ENCODE results near the gene CARS2.

CARS2 gene

GRCh38 chr13:110651271-110651670 is 54.6 kb downstream of the CARS2 start:
- Histone ChIP-seq H2BK5ac (ENCODE audit: low read depth, low read length, poor library complexity, severe bottlenecking) (no peak overlapping the region), H3K4me1 (ENCODE audit: control insufficient read depth, insufficient read depth, low read depth, low read length) (peaks cover 2% of the 10 kb centered on the region), H3K14ac (ENCODE audit: low read length in 2 of 2) (no peak overlapping the region), H2AFZ (ENCODE audit: low read depth, low read length) (no peak overlapping the region), H3K4me2 (ENCODE audit: low read length, poor library complexity, severe bottlenecking) (no peak overlapping the region), H3K36me3 (ENCODE audit: control insufficient read depth in 1 of 2, insufficient read depth in 2 of 2, low read depth in 1 of 2, low read length in 2 of 2) (peaks cover 58 to 82% of the 10 kb centered on the region in 2 experiments), H3K9me3 (ENCODE audit: control insufficient read depth, low read length) (no peaks in the 10 kb centered on the region), H3K23ac (ENCODE audit: low read length in 2 of 2) (no peak overlapping the region), H4K91ac (ENCODE audit: low read length) (no peak overlapping the region), H3K4ac (ENCODE audit: low read depth in 1 of 2, low read length in 2 of 2) (no peak overlapping the region), H4K8ac (ENCODE audit: low read length) (no peak overlapping the region), H3K79me1 (replicated peaks; ENCODE audit: low read length, poor library complexity, severe bottlenecking) (peaks cover 21% of the 10 kb centered on the region), H3K27ac (ENCODE audit: low read length, poor library complexity, severe bottlenecking) (no peak overlapping the region), H2BK120ac (ENCODE audit: low read depth, low read length) (no peak overlapping the region), H3K27me3 (ENCODE audit: control insufficient read depth in 1 of 2, insufficient read depth in 1 of 2, low read length in 2 of 2) (no peaks in the 10 kb centered on the region), H2BK15ac (ENCODE audit: low read depth, poor library complexity, severe bottlenecking) (no peak overlapping the region), H3K18ac (ENCODE audit: low read depth in 1 of 2, low read length in 2 of 2) (peak overlapping the region in 1 of 2 experiments; percentile 48), H3K4me3 (ENCODE audit: insufficient read depth in 1 of 2, low read depth in 1 of 2, low read length in 2 of 2) (no peak overlapping the region), H3K9ac (ENCODE audit: low read length) (no peak overlapping the region), H2BK12ac (ENCODE audit: low read length in 2 of 2) (no peak overlapping the region), H2AK5ac (ENCODE audit: low read length, severe bottlenecking) (no peak overlapping the region)
- 97% methylated on average over 14 of the region's 14 CpGs for WGBS
- DNase-seq, result no peak

GRCh38 chr13:110650436-110650835 is 55.5 kb downstream of the CARS2 start:
- H3K9ac ChIP-seq (ENCODE audit: low read length), result no peak overlapping the region
- peaks cover 18% of the 10 kb centered on the region for H3K79me1 ChIP-seq (replicated peaks; ENCODE audit: low read length, poor library complexity, severe bottlenecking)
- no peak overlapping the region for H2BK5ac ChIP-seq (ENCODE audit: low read depth, low read length, poor library complexity, severe bottlenecking)
- H3K4me1 ChIP-seq (ENCODE audit: control insufficient read depth, insufficient read depth, low read depth, low read length), result peaks cover 4% of the 10 kb centered on the region
- H2BK15ac ChIP-seq (ENCODE audit: low read depth, poor library complexity, severe bottlenecking), result no peak overlapping the region
- 97% methylated on average over 14 of the region's 14 CpGs for WGBS
- no peak overlapping the region for H3K27ac ChIP-seq (ENCODE audit: low read length, poor library complexity, severe bottlenecking)
- no peak for DNase-seq
- H3K4me3 ChIP-seq (ENCODE audit: insufficient read depth in 1 of 2, low read depth in 1 of 2, low read length in 2 of 2), result no peak overlapping the region
- no peaks in the 10 kb centered on the region for H3K9me3 ChIP-seq (ENCODE audit: control insufficient read depth, low read length)
- no peak overlapping the region for H3K18ac ChIP-seq (ENCODE audit: low read depth in 1 of 2, low read length in 2 of 2)
- H4K91ac ChIP-seq (ENCODE audit: low read length), result no peak overlapping the region
- peaks cover 59 to 82% of the 10 kb centered on the region in 2 experiments for H3K36me3 ChIP-seq (ENCODE audit: control insufficient read depth in 1 of 2, insufficient read depth in 2 of 2, low read depth in 1 of 2, low read length in 2 of 2)
- no peak overlapping the region for H2BK120ac ChIP-seq (ENCODE audit: low read depth, low read length)
- H3K14ac ChIP-seq (ENCODE audit: low read length in 2 of 2), result no peak overlapping the region
- H2BK12ac ChIP-seq (ENCODE audit: low read length in 2 of 2), result no peak overlapping the region
- H4K8ac ChIP-seq (ENCODE audit: low read length), result no peak overlapping the region
- no peak overlapping the region for H3K23ac ChIP-seq (ENCODE audit: low read length in 2 of 2)
- no peak overlapping the region for H3K4me2 ChIP-seq (ENCODE audit: low read length, poor library complexity, severe bottlenecking)
- H2AK5ac ChIP-seq (ENCODE audit: low read length, severe bottlenecking), result no peak overlapping the region
- no peak overlapping the region for H3K4ac ChIP-seq (ENCODE audit: low read depth in 1 of 2, low read length in 2 of 2)
- no peak overlapping the region for H2AFZ ChIP-seq (ENCODE audit: low read depth, low read length)
- no peaks in the 10 kb centered on the region for H3K27me3 ChIP-seq (ENCODE audit: control insufficient read depth in 1 of 2, insufficient read depth in 1 of 2, low read length in 2 of 2)

- Histone ChIP-seq H3K18ac (ENCODE audit: low read depth in 1 of 2, low read length in 2 of 2) (no peak overlapping the region), H3K79me1 (replicated peaks; ENCODE audit: low read length, poor library complexity, severe bottlenecking) (peaks cover 13% of the 10 kb centered on the region), H3K27ac (ENCODE audit: low read length, poor library complexity, severe bottlenecking) (no peak overlapping the region), H3K36me3 (ENCODE audit: control insufficient read depth in 1 of 2, insufficient read depth in 2 of 2, low read depth in 1 of 2, low read length in 2 of 2) (peaks cover 61 to 82% of the 10 kb centered on the region in 2 experiments), H2BK15ac (ENCODE audit: low read depth, poor library complexity, severe bottlenecking) (no peak overlapping the region), H3K4me3 (ENCODE audit: insufficient read depth in 1 of 2, low read depth in 1 of 2, low read length in 2 of 2) (no peak overlapping the region), H2AFZ (ENCODE audit: low read depth, low read length) (no peak overlapping the region), H3K27me3 (ENCODE audit: control insufficient read depth in 1 of 2, insufficient read depth in 1 of 2, low read length in 2 of 2) (no peaks in the 10 kb centered on the region), H3K23ac (ENCODE audit: low read length in 2 of 2) (no peak overlapping the region), H3K9me3 (ENCODE audit: control insufficient read depth, low read length) (no peaks in the 10 kb centered on the region), H3K14ac (ENCODE audit: low read length in 2 of 2) (no peak overlapping the region), H3K4me1 (ENCODE audit: control insufficient read depth, insufficient read depth, low read depth, low read length) (peaks cover 13% of the 10 kb centered on the region), H4K8ac (ENCODE audit: low read length) (no peak overlapping the region), H3K4ac (ENCODE audit: low read depth in 1 of 2, low read length in 2 of 2) (no peak overlapping the region), H2BK120ac (ENCODE audit: low read depth, low read length) (no peak overlapping the region), H4K91ac (ENCODE audit: low read length) (no peak overlapping the region), H2BK5ac (ENCODE audit: low read depth, low read length, poor library complexity, severe bottlenecking) (no peak overlapping the region), H2AK5ac (ENCODE audit: low read length, severe bottlenecking) (no peak overlapping the region), H3K4me2 (ENCODE audit: low read length, poor library complexity, severe bottlenecking) (no peak overlapping the region), H2BK12ac (ENCODE audit: low read length in 2 of 2) (no peak overlapping the region), H3K9ac (ENCODE audit: low read length) (no peak overlapping the region)
- 94% methylated on average over 7 of the region's 7 CpGs for WGBS
- no peak for DNase-seq
Observed at GRCh38 chr13:110649551-110649950, 56.4 kb downstream of the CARS2 start.

- Histone ChIP-seq H4K91ac (ENCODE audit: low read length) (no peak overlapping the region), H3K4me3 (ENCODE audit: insufficient read depth in 1 of 2, low read depth in 1 of 2, low read length in 2 of 2) (no peak overlapping the region), H2BK5ac (ENCODE audit: low read depth, low read length, poor library complexity, severe bottlenecking) (no peak overlapping the region), H3K18ac (ENCODE audit: low read depth in 1 of 2, low read length in 2 of 2) (no peak overlapping the region), H3K79me1 (replicated peaks; ENCODE audit: low read length, poor library complexity, severe bottlenecking) (peaks cover 10% of the 10 kb centered on the region), H3K4me2 (ENCODE audit: low read length, poor library complexity, severe bottlenecking) (no peak overlapping the region), H2BK15ac (ENCODE audit: low read depth, poor library complexity, severe bottlenecking) (no peak overlapping the region), H2BK12ac (ENCODE audit: low read length in 2 of 2) (no peak overlapping the region), H3K36me3 (ENCODE audit: control insufficient read depth in 1 of 2, insufficient read depth in 2 of 2, low read depth in 1 of 2, low read length in 2 of 2) (peaks cover 58 to 86% of the 10 kb centered on the region in 2 experiments), H3K27ac (ENCODE audit: low read length, poor library complexity, severe bottlenecking) (no peak overlapping the region), H3K9ac (ENCODE audit: low read length) (no peak overlapping the region), H2AFZ (ENCODE audit: low read depth, low read length) (no peak overlapping the region), H3K23ac (ENCODE audit: low read length in 2 of 2) (no peak overlapping the region), H3K14ac (ENCODE audit: low read length in 2 of 2) (no peak overlapping the region), H3K9me3 (ENCODE audit: control insufficient read depth, low read length) (no peaks in the 10 kb centered on the region), H3K27me3 (ENCODE audit: control insufficient read depth in 1 of 2, insufficient read depth in 1 of 2, low read length in 2 of 2) (no peaks in the 10 kb centered on the region), H4K8ac (ENCODE audit: low read length) (no peak overlapping the region), H2BK120ac (ENCODE audit: low read depth, low read length) (no peak overlapping the region), H2AK5ac (ENCODE audit: low read length, severe bottlenecking) (no peak overlapping the region), H3K4ac (ENCODE audit: low read depth in 1 of 2, low read length in 2 of 2) (no peak overlapping the region), H3K4me1 (ENCODE audit: control insufficient read depth, insufficient read depth, low read depth, low read length) (peaks cover 15% of the 10 kb centered on the region)
- 93% methylated on average over 35 of the region's 35 CpGs for WGBS
- DNase-seq, result no peak
Observed at GRCh38 chr13:110648848-110649421, 57.0 kb downstream of the CARS2 start.
